ENCODE measurements around the gene GPR142.
A peak's percentile ranks its signal among the peaks of the same experiment; 100 is the strongest.

GPR142 gene

GRCh38 chr17:74345433-74346241 lies 21.7 kb upstream of the GPR142 start:
- no peak for DNase-seq

DNA sequence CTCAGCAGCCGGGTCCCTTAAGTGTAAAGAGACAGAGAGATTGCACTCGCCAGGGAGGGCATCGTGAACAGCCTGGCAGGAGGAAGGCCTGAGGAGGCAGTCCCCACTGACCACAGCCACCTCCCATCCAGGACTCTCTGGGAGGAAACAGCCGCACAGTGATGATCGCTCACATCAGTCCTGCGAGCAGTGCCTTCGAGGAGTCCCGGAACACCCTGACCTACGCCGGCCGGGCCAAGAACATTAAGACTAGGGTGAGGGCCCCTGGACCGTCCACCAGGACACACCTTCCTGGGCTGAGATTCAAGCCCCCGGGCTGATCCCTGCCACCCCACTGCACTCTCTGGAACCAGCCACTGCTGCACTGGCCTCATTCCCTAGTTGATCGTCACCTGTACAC lies 19.7 kb upstream of the GPR142 start:
- no peak for DNase-seq

- no peak for DNase-seq
Observed at GRCh38 chr17:74349120-74349519, 18.2 kb upstream of the GPR142 start.

DNA sequence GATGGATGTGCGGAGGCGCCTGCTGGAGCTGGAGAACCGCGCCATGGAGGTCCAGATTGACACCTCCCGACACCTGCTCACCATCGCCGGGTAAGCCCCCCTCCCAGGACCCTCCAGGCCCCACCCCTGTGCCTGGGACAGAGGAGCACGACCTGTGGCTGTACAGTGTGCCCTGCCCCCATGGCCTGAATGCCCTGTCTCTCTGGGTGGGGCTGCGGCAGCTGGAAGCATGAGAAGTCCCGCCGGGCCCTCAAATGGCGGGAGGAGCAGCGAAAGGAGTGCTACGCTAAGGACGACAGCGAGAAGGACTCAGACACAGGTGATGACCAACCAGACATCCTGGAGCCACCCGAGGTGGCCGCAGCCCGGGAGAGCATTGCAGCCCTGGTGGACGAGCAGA lies 16.8 kb upstream of the GPR142 start:
- no peak for DNase-seq

GRCh38 chr17:74351552-74352210 lies 15.6 kb upstream of the GPR142 start:
- no peak for DNase-seq

GRCh38 chr17:74353446-74354060 lies 13.8 kb upstream of the GPR142 start:
- no peak for DNase-seq

- peak; percentile 16 to 23 for DNase-seq
Observed at GRCh38 chr17:74354123-74354522, 13.2 kb upstream of the GPR142 start.

GRCh38 chr17:74354561-74354960 lies 12.7 kb upstream of the GPR142 start:
- DNase-seq: no peak

GRCh38 chr17:74355065-74355464 lies 12.2 kb upstream of the GPR142 start:
- DNase-seq: no peak

GRCh38 chr17:74356646-74357465 lies 10.4 kb upstream of the GPR142 start:
- DNase-seq: no peak

- no peak for DNase-seq
Observed at GRCh38 chr17:74357466-74357809, 9.9 kb upstream of the GPR142 start.

DNA sequence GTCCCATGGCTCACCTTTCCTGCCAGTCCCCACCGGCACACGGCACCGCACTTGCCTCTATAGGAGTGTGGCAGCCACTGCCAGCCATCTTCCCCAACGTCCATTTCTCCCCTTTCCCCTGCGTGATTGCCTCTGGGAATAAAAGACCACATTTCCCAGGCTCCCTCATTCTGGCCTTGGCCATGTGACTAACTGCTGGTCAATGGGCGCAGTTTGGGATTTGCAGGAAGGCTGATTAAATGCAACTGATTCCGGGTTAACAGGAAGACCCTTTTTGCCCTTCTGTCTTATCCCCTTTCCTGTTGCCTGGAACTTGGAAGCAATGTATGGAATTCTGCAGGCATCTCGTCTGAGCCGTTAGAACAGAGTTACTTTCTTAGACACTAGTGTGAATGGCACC lies 8.6 kb upstream of the GPR142 start:
- no peak for DNase-seq

DNA sequence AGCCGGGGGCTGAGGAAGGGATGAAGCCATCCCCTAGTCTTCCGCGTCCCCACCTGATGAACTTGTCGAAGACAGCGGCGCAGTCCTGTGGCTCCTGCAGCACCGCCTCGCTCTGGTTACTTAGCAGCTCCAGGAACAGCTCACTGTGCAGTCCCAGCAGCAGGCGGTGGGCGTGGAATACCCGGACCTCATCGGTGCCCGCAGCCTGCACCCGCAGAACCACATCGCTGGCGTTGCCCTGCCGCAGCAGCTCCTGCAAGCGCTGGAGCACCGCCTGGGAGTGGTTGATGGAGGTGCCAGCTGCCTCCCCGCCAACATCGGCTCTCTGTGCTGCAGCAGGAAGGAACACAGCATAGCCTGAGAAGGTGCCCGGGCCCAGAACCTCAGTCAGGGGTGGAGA lies 7.4 kb upstream of the GPR142 start:
- DNase-seq: no peak

GRCh38 chr17:74360899-74361229 lies 6.4 kb upstream of the GPR142 start:
- no peak for DNase-seq

GRCh38 chr17:74361230-74362068 lies 5.9 kb upstream of the GPR142 start, which contains the start of gene BTBD17:
Gene BTBD17 (minus strand): TSS chr17:74361868. CDS start chr17:74361819, 49 bp downstream.
- DNase-seq: no peak

GRCh38 chr17:74362069-74362405 lies 5.3 kb upstream of the GPR142 start:
- no peak for DNase-seq

DNA sequence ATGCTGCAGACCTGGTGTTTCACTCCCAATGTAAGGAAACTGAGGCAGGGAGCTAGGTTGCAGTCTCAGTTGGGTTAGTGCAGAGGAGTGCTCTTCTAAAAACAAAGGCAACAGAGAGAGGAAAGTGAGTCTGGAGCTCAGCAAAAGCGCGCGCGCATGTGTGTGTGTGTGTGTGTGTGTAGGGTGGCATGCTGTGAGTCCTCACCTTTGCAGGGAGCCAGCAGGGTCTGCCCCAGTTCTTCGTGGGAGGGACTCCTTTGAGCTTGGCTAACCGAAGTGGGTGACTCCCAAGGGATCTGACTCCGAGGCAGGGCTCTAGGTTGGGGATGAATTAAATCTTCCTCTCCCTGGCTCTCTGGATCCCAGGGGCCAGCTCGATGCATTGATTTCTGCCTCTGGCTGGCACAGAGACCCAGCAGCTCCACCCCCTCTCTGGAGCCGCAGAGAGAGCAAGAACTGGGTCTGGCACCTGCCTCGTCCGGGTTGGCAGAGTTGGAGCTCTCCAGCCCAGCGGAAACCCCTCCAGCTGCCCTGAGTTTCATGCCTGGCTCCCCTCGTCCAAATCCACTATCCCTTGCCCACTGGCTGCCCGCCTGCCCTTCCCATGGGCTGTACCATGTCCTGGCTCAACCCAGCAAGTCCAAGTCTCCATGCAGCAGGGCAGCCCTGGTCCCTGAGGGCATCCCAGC lies 4.4 kb upstream of the GPR142 start:
- DNase-seq: no peak

DNA sequence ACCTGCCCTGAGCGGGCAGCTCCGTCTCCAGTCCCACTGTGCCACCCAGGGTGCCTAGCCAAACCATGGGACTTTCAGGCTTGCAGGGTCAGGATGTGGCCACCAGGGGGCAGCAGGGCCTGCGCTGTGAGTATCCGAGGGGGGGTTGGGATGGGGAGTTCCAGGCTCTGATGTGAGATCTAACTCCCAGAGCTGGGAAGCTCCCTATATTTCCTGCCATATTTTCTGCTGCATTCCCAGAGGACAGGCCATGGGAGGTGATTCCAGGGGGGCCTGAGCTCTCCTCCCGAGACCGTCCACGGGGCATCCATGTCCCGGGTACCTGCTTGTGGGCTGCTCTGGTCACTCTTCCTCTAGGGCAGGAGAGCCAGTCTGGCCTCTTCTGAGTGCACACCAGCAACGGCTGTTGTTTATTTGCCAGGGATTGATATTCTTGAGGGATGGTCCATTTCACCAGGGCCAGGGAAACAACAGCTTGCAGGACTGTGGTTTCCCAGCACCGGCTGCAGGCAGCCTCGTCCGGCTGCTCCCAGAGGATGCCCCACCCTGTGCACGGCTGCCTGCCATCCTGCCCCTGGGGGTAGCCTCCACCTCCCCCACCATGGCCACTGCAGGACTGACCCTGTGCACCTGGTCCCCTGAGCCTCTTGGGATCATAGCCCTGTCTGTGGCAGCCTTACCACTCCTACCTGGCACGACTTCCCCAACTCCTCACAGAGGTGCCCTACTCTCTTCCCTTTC lies 1.2 kb downstream of the GPR142 start:
- DNase-seq: peak; percentile 67 to 71

DNA sequence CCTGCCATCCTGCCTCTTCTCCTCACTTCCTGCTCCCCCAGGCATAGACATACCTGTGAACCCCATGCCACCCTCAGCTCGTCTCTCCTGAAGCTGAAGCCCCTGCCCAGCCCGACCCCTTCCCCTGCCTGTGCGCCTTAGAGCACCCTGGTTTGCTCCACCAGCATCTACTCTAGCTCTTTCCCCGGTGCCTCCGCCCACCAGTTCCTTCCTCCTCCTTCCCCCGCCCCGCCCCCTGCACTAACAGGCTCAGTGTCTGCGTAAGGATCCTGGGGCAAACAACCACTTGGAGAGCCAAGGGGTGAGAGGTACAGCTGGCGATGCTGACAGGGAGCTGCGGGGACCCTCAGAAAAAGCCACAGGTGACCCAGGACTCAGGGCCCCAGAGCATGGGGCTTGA lies 1.9 kb downstream of the GPR142 start:
- DNase-seq: peak; percentile 74 to 75

DNA sequence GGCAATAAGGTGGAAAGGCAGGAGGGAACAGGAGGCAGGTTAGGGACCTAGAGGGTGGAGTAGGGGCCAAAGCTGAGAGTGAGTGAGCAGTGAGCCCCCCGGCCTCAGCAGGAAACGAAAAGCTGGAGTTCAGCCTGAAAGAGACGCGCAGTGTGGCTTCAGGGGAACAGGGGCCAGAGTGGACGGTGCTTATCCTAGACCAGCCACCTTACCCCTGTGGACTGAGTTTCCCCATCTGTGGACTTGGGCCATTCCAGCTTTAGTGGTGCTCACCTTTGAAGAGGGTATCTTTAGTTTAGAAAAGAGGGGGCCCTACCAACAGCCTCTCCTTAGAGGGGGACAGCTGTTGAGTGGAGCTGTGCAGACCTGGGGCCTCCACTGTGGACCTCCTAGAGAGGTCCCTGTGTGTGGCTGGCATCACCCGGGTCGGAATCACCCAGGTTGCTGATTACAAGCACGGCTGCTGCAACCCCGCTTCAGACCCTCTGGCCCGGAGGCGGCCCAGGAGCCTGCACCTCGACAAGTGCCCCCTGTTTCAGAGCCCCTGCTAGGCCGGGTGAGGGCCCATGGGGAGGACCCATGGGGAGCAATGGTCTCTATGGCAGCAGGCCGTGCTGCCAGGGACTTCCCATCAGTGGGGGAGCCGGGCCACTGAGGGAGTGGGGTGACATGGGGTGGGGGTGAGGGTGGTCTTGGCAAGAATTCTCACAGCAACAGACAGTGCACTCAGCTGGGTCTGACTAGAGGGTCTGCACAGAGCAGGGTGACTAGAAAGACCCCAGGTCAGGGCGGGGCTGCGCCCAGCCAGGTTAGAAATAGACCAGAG lies 2.6 kb downstream of the GPR142 start:
- DNase-seq: no peak
